LHCN-M2 (cell line): Measurements from ENCODE around the gene CLOCK. TPM values are rescaled to one million over a fixed set of nuclear protein-coding genes. Genes with fewer than 3 reads are reported as not detected.

Experiments used
- DNase-seq: peaks from one replicate; pipeline ENCODE4 v3.0.0-alpha.2; 2012; ENCODE audit warnings: low read depth
- total RNA-seq: library from RNA; depleted of rRNA; stranded (reverse); fragments of >200 nt; gene quantifications from 2 replicates; pipeline ENCODE4 v1.2.3, GENCODE V29; 2014

CLOCK gene
- total RNA-seq, 1 experiment from 2014 or later = 40.0 TPM

GRCh38 chr4:55411621-55412020 is 135.1 kb downstream of the CLOCK start:
- DNase-seq = peak; percentile 9

DNA sequence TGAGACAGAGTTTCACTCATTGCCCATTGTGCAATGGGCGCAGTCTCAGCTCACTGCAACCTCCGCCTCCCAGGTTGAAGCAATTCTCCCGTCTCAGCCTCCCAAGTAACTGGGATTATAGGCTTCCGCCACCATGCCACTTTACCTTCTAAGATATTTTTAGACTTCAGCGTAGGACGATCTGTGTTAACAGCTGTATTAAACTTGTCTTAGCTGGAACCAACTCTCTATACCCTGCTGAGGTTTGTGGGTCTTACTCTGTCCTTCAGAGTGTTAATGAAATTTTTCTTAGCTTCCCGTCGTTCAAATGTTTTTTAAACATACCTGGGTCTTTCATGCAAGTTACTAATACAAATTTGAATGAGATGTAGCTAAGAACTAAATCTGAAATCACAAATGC is 136.3 kb downstream of the CLOCK start:
- no peak for DNase-seq

- peak; percentile 86 for DNase-seq
These were observed 137.1 kb downstream of the CLOCK start for GRCh38 chr4:55409468-55410171.

DNA sequence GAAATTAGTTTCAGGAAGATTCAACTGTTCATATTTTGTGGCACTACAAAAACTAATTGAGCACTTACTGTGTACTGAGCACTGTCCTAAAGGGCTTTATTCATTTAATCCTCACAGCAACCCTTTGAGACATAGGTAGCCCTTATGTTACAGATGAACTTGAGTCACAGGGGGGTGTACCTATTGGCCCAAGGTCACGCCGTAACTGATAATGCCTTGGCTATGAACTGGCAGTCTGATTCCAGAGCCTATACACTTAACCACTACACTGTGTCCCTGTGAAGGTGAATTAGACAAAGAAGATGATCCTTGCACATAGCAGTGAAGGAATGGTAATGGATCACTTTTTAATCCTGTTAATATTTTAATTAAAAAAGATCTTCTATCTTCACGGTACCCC is 138.9 kb downstream of the CLOCK start:
- no peak for DNase-seq

- DNase-seq = peak; percentile 9
These were observed 139.6 kb downstream of the CLOCK start for GRCh38 chr4:55407119-55407518.

- no peak for DNase-seq
These were observed 140.2 kb downstream of the CLOCK start for GRCh38 chr4:55406545-55406944.

DNA sequence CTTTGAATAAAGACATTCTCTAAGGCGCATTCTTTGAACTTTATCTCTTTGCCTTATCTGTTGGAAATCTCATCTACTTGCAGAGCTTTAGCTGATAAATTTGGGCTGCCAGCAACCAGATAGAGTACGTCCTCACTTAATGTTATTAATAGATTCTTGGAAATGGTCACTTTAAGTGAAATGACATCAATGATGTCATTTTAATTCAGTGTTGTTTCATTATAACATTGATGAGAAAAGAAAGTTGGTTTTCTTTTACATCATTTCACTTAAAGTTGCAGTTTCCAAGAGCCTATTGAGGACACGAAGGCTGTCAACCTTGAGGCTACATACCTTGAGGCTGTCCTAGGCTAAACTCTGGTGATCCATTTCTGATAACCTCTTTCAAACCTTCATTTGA is 141.6 kb downstream of the CLOCK start:
- no peak for DNase-seq

GRCh38 chr4:55399581-55399980 is 147.1 kb downstream of the CLOCK start:
- no peak for DNase-seq

DNA sequence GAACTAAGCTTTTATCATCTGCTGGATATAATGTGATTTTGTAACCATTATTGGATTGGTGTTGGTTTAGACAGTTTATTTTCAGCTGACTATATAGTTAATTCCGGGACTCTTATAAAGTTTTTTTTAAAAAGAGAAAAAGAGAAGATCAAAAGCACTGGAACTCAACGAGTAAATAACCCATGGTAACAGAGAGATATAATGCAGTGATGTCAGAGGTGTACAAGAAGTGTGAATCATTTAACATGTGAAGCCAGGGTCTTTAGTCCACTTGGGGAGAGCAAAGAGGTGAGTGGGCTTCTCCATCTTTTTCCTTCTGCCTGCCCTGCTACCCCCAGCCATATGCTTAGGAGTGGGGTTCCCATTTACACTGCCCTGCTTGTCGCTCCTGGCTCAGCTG is 147.7 kb downstream of the CLOCK start:
- peak; percentile 19 for DNase-seq

DNA sequence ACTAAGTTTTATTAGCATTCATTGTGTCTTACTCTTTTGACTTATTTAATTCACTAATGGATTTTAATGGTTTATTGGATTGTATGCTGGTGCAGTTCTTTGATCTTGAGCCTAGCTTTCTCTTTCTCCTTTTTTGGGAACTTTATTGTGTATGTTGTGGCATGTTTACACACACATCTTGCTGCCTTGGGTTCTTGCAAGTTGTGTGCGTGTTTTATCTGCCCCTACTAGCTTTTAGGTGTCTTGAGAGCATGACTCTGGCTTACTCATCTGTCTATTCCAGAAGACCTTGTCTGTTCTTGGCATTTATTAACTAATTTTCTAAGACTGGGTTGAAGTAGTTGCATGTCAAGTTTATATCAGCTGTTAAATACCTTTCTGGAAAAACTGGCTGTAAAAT is 148.2 kb downstream of the CLOCK start:
- DNase-seq = peak; percentile 55

- peak; percentile 53 for DNase-seq
These were observed 149.0 kb downstream of the CLOCK start for GRCh38 chr4:55397520-55398321.

- peak; percentile 28 for DNase-seq
These were observed 149.6 kb downstream of the CLOCK start for GRCh38 chr4:55397126-55397436.

DNA sequence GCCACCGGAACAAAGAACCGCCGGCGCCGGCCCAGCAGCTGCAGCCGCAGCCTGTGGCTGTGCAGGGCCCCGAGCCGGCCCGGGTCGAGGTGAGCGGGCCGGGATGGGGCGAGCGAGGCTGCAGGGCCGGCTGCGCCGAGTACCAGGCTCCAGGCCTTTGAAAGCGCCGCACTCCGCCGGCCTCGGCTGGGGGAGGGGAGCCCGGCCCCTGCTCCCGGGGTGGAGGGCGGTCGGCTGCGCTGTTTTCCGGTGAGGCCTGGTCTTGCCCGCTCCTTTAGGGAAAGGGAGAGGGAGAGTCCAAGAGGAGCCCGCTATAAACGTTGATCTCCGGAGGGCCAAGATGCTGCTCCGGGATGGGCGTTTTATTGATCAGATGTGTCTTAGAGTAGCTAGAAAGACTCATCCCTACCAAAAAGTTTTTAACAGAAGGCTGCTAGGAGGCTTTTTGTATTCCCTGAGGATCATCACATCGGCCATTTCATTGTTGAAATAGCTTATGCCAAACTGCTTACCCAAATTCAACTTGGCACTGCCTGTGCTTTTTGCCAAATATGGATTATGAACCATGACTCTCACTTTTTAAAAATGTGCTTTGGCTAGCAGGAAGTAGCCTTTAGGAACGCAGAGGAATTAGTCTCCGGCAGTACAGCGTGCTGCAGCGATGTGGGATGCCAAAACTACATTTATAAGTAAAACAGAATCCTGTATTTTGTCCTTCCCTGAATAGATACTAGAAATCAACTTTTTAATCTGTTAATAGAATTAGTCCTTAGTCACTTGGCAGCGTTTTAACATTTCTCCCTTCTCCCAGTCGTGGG is 150.2 kb downstream of the CLOCK start:
- DNase-seq = peak; percentile 64

- peak; percentile 85 for DNase-seq
These were observed 151.0 kb downstream of the CLOCK start, which contains the start of gene TMEM165 for GRCh38 chr4:55395529-55396307. Gene TMEM165, plus strand, starts transcription at chr4:55395957. Its CDS starts 233 bp downstream, at chr4:55396190.

GRCh38 chr4:55395218-55395528 is 151.5 kb downstream of the CLOCK start:
- no peak for DNase-seq

GRCh38 chr4:55393461-55394320 is 153.0 kb downstream of the CLOCK start:
- DNase-seq = peak; percentile 36

- no peak for DNase-seq
These were observed 159.9 kb downstream of the CLOCK start for GRCh38 chr4:55386840-55387239.

- DNase-seq = no peak
These were observed 160.6 kb downstream of the CLOCK start for GRCh38 chr4:55386073-55386472.

- DNase-seq = no peak
These were observed 161.5 kb downstream of the CLOCK start for GRCh38 chr4:55385201-55385649.

- DNase-seq = no peak
These were observed 164.2 kb downstream of the CLOCK start for GRCh38 chr4:55382488-55383003.
